ENCODE measurements around the gene GOLGA7B.

The GOLGA7B gene

GRCh38 chr10:97865488-97865887 is 15.8 kb downstream of the GOLGA7B start:
- no peak for TF ChIP-seq CTCF (IDR thresholded peaks at IDR 0.05; ENCODE audit: control insufficient read depth, insufficient read depth, low read depth, low read length, missing control alignments)
- no peak overlapping the region for H3K4me3 ChIP-seq (ENCODE audit: control insufficient read depth, low read depth, low read length)
- DNase-seq (ENCODE audit: low read depth) = no peak

- H3K4me3 ChIP-seq (ENCODE audit: control insufficient read depth, low read depth, low read length) = no peak overlapping the region
- TF ChIP-seq CTCF (IDR thresholded peaks at IDR 0.05; ENCODE audit: control insufficient read depth, insufficient read depth, low read depth, low read length, missing control alignments) = no peak
- no peak for DNase-seq (ENCODE audit: low read depth)
These were observed 17.0 kb downstream of the GOLGA7B start for GRCh38 chr10:97866524-97867219.

GRCh38 chr10:97867220-97867800 is 17.7 kb downstream of the GOLGA7B start:
- no peak for TF ChIP-seq CTCF (IDR thresholded peaks at IDR 0.05; ENCODE audit: control insufficient read depth, insufficient read depth, low read depth, low read length, missing control alignments)
- no peak overlapping the region for H3K4me3 ChIP-seq (ENCODE audit: control insufficient read depth, low read depth, low read length)
- no peak for DNase-seq (ENCODE audit: low read depth)

- H3K4me3 ChIP-seq (ENCODE audit: control insufficient read depth, low read depth, low read length) = no peak overlapping the region
- no peak for DNase-seq (ENCODE audit: low read depth)
- TF ChIP-seq CTCF (IDR thresholded peaks at IDR 0.05; ENCODE audit: control insufficient read depth, insufficient read depth, low read depth, low read length, missing control alignments) = no peak
These were observed 18.6 kb downstream of the GOLGA7B start for GRCh38 chr10:97868134-97868685.

- TF ChIP-seq CTCF (IDR thresholded peaks at IDR 0.05; ENCODE audit: control insufficient read depth, insufficient read depth, low read depth, low read length, missing control alignments) = peak; percentile 85
- peak; percentile 60 for DNase-seq (ENCODE audit: low read depth)
- no peak overlapping the region for H3K4me3 ChIP-seq (ENCODE audit: control insufficient read depth, low read depth, low read length)
These were observed 19.7 kb downstream of the GOLGA7B start for GRCh38 chr10:97869091-97870042.

- DNase-seq (ENCODE audit: low read depth) = no peak
- no peak overlapping the region for H3K4me3 ChIP-seq (ENCODE audit: control insufficient read depth, low read depth, low read length)
- no peak for TF ChIP-seq CTCF (IDR thresholded peaks at IDR 0.05; ENCODE audit: control insufficient read depth, insufficient read depth, low read depth, low read length, missing control alignments)
These were observed 21.3 kb downstream of the GOLGA7B start for GRCh38 chr10:97870990-97871389.

Measured in AG09309 (cell line).